ENCODE results near the gene CTTNBP2NL.

DNA sequence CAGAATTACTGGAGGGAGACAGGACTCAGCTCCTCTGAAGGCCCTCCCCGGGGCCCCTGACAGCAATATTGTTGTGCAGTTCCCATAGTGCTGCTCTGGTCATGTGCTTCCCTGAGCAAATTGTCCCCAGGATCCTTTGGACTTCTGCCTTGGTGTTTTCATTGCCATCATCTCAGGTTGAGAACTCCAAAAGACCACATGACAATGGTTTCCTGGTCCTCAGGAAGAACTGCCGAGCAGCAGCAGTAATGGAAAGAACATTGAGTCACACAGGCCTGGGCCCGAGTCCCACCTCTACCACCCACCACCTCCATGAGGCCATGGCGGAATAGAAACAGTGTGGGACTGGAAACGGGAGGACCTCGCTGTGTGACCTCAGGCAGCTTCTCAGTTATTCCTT, 6.3 kb upstream of the CTTNBP2NL start:
- TF ChIP-seq EZH2 (IDR thresholded peaks at IDR 0.05; ENCODE audit: borderline replicate concordance) (no peak), EZH2phosphoT487 (IDR thresholded peaks at IDR 0.05; ENCODE audit: low read depth, severe bottlenecking, unreplicated experiment) (no peak)
- TF ChIP-seq, protein P1, sequence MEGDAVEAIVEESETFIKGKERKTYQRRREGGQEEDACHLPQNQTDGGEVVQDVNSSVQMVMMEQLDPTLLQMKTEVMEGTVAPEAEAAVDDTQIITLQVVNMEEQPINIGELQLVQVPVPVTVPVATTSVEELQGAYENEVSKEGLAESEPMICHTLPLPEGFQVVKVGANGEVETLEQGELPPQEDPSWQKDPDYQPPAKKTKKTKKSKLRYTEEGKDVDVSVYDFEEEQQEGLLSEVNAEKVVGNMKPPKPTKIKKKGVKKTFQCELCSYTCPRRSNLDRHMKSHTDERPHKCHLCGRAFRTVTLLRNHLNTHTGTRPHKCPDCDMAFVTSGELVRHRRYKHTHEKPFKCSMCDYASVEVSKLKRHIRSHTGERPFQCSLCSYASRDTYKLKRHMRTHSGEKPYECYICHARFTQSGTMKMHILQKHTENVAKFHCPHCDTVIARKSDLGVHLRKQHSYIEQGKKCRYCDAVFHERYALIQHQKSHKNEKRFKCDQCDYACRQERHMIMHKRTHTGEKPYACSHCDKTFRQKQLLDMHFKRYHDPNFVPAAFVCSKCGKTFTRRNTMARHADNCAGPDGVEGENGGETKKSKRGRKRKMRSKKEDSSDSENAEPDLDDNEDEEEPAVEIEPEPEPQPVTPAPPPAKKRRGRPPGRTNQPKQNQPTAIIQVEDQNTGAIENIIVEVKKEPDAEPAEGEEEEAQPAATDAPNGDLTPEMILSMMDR (IDR thresholded peaks at IDR 0.05; ENCODE audit: poor library complexity): no peak
